Upper lobe of right lung (tissue), 1 donor: ENCODE measurements around the gene FBXW9. TPM values are rescaled to one million over a fixed set of nuclear protein-coding genes. Genes with fewer than 3 reads are reported as not detected.

Experiments used
- ATAC-seq: fragments of 200-7000 bp; cut with Tn5 transposase; one replicate; pipeline ENCODE4 v1.9.1; 2020; ENCODE audit warnings: mild to moderate bottlenecking, moderate library complexity
- DNase-seq: peaks from one replicate; pipeline ENCODE4 v3.0.0-alpha.2; 2020
- H3K27ac ChIP-seq: fragments of 200-600 bp; one replicate; pipeline ENCODE4 v1.8.0; 2022
- H3K27me3 ChIP-seq: fragments of 200-600 bp; one replicate; pipeline ENCODE4 v1.8.0; 2022; ENCODE audit warnings: mild to moderate bottlenecking
- H3K36me3 ChIP-seq: fragments of 200-600 bp; one replicate; pipeline ENCODE4 v1.8.0; 2022
- H3K4me1 ChIP-seq: fragments of 200-600 bp; one replicate; pipeline ENCODE4 v1.8.0; 2022
- H3K4me3 ChIP-seq: fragments of 200-600 bp; one replicate; pipeline ENCODE4 v1.8.0; 2022; ENCODE audit warnings: mild to moderate bottlenecking
- H3K9me3 ChIP-seq: fragments of 200-600 bp; one replicate; pipeline ENCODE4 v1.8.0; 2022
- CTCF ChIP-seq: fragments of 200-600 bp; IDR thresholded peaks from one replicate; pipeline ENCODE4 v1.8.0; 2022; ENCODE audit warnings: antibody characterized with exemption
- intact Hi-C: fragments of 100-400 bp; cut with DNase I; formaldehyde crosslinking; loops from one replicate; pipeline ENCODE4 v1.11.0; 2022
- total RNA-seq: library from RNA; stranded (reverse); fragmentation: NEBNext Ultra II Directional; extraction: Animal tissue kit (Norgen Biotek cat#: 25700); gene quantifications from one replicate; pipeline ENCODE4 v1.2.1, GENCODE V29; 2021
- donor health status: DM: no; HTN: yes; CAD: no; lungs with severe emphysema.

The FBXW9 gene
- total RNA-seq, 1 donor from 2014 or later = 4.3 TPM

- Histone ChIP-seq H3K36me3 (peaks cover 8% of the 10 kb centered on the region), H3K4me1 (peaks cover 33% of the 10 kb centered on the region), H3K27me3 (no peaks in the 10 kb centered on the region), H3K4me3 (peak within 1 kb of the TSS; percentile 63), H3K27ac (peak within 1 kb of the TSS; percentile 88), H3K9me3 (no peaks in the 10 kb centered on the region)
- DNase-seq (peak; percentile 75), ATAC-seq (peak; percentile 53)
- intact Hi-C loops = no loop called here
- no peak for TF ChIP-seq CTCF
Observed at GRCh38 chr19:12723641-12724426, 27.4 kb upstream of the FBXW9 start, which contains the start of gene TNPO2. Gene TNPO2, minus strand, starts transcription at chr19:12723932. Its CDS starts 2,955 bp downstream, at chr19:12720977.

GRCh38 chr19:12723381-12723640 is 26.9 kb upstream of the FBXW9 start:
- TF ChIP-seq CTCF = no peak
- intact Hi-C loops = no loop called here
- peaks cover 8% of the 10 kb centered on the region for H3K36me3 ChIP-seq

GRCh38 chr19:12722566-12723380 is 26.3 kb upstream of the FBXW9 start:
- intact Hi-C loops = no loop called here
- peaks cover 12% of the 10 kb centered on the region for H3K36me3 ChIP-seq
- peaks cover 33% of the 10 kb centered on the region for H3K4me1 ChIP-seq
- H3K9me3 ChIP-seq = no peaks in the 10 kb centered on the region
- peak; percentile 94 for ATAC-seq
- no peak for TF ChIP-seq CTCF
- H3K27ac ChIP-seq = peak overlapping the region; percentile 88
- H3K27me3 ChIP-seq = no peaks in the 10 kb centered on the region
- peak; percentile 96 for DNase-seq
- H3K4me3 ChIP-seq = peak overlapping the region; percentile 63

More at GRCh38 chr19:12723381-12723640, 26.9 kb upstream of the FBXW9 start:
- Histone ChIP-seq H3K4me1 (peaks cover 33% of the 10 kb centered on the region), H3K27me3 (no peaks in the 10 kb centered on the region), H3K9me3 (no peaks in the 10 kb centered on the region), H3K27ac (peak overlapping the region; percentile 88), H3K4me3 (peak overlapping the region; percentile 63)
- DNase-seq (no peak), ATAC-seq (no peak)

- no peak for TF ChIP-seq CTCF
- no peaks in the 10 kb centered on the region for H3K9me3 ChIP-seq
- peak overlapping the region; percentile 63 for H3K4me3 ChIP-seq
- H3K27me3 ChIP-seq = no peaks in the 10 kb centered on the region
- intact Hi-C loops = no loop called here
- H3K4me1 ChIP-seq = peaks cover 33% of the 10 kb centered on the region
- H3K36me3 ChIP-seq = peaks cover 19% of the 10 kb centered on the region
- ATAC-seq = peak; percentile 74
- DNase-seq = peak; percentile 85
- peak overlapping the region; percentile 88 for H3K27ac ChIP-seq
Observed at GRCh38 chr19:12721656-12722565, 25.5 kb upstream of the FBXW9 start.
